ENCODE results near the gene SGIP1. TPM values are rescaled to one million over a fixed set of nuclear protein-coding genes. Genes with fewer than 3 reads are reported as not detected.

Gene SGIP1
- total RNA-seq, 2 donors from 2014 or later, result 1.2 to 3.1 TPM

DNA sequence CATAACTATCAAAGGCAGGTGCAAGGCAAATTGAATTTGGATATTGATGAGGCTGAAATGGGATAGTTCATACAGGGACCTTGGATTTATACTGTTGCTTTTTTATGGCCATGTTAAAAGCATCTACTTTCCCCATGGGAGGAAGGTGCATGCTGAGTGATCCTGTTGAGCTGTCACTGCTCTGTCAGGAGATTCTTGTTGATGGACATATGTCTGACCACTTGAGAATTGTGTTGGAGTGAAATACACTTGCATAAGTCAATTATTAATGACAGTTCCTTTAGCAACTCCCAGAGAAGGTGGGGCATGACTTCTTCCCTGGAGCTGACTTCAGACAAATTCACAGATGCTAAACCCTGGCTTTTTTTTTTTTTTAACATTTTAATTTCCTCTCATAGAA lies 159.9 kb downstream of the SGIP1 start:
- TF ChIP-seq CTCF (IDR thresholded peaks at IDR 0.05), result no peak
- Histone ChIP-seq H3K4me3 (no peak overlapping the region), H3K9me3 (no peaks in the 10 kb centered on the region), H3K27me3 (no peaks in the 10 kb centered on the region), H3K9ac (ENCODE audit: low read depth in 2 of 2, low read length in 2 of 2) (no peak overlapping the region), H3K4me1 (no peaks in the 10 kb centered on the region), H3K27ac (no peak overlapping the region), H3K36me3 (no peaks in the 10 kb centered on the region)
- no peak for DNase-seq
- intact Hi-C loops (cut with DNase I), result no loop called here

DNA sequence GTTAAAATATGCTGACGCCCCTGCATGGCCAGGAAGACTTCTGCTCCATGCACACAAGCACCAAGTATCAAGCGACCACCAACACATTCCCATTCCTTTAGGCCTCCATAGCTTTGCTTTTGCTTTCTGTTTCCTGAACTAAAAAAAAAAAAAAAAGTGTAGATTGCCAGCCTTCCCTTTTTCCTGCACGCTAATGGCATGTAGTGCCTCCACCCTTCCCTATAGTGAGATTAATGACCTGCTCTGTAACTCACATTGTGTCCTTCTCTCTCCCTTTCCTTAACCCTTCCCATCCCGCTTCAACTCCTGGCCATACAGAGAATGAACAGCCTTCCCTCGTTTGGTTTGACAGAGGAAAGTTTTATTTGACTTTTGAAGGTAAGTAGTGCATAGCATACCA lies 161.2 kb downstream of the SGIP1 start:
- no peaks in the 10 kb centered on the region for H3K27me3 ChIP-seq
- no peaks in the 10 kb centered on the region for H3K36me3 ChIP-seq
- no peak for TF ChIP-seq CTCF (IDR thresholded peaks at IDR 0.05)
- H3K4me3 ChIP-seq, result no peak overlapping the region
- no peak overlapping the region for H3K9ac ChIP-seq (ENCODE audit: low read depth in 2 of 2, low read length in 2 of 2)
- no peaks in the 10 kb centered on the region for H3K4me1 ChIP-seq
- DNase-seq, result no peak
- intact Hi-C loops (cut with DNase I), result no loop called here
- H3K27ac ChIP-seq, result no peak overlapping the region
- no peaks in the 10 kb centered on the region for H3K9me3 ChIP-seq

DNA sequence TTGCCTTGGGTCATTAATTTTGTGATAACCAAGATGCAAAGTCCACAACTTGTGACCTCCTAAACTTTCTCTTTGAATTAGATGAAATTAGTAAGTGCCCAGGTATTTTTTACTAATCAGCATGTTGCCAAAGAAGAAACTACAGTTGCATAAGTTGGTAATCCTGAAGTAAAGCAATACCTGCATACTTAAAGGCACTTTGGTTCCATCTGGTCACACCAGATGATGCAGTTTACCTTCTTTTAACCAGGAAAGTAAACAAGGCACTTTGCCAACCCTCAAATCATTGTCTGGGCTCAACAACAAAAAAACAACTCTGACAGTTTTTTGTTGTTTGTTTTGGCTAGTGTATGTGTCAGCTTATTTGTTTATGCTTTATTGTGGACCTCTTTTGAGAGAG lies 162.8 kb downstream of the SGIP1 start:
- Histone ChIP-seq H3K4me3 (no peak overlapping the region), H3K9ac (ENCODE audit: low read depth in 2 of 2, low read length in 2 of 2) (no peak overlapping the region), H3K36me3 (no peaks in the 10 kb centered on the region), H3K9me3 (no peaks in the 10 kb centered on the region), H3K27me3 (no peaks in the 10 kb centered on the region), H3K27ac (no peak overlapping the region), H3K4me1 (no peaks in the 10 kb centered on the region)
- intact Hi-C loops (cut with DNase I), result no loop called here
- no peak for TF ChIP-seq CTCF (IDR thresholded peaks at IDR 0.05)
- DNase-seq, result no peak

DNA sequence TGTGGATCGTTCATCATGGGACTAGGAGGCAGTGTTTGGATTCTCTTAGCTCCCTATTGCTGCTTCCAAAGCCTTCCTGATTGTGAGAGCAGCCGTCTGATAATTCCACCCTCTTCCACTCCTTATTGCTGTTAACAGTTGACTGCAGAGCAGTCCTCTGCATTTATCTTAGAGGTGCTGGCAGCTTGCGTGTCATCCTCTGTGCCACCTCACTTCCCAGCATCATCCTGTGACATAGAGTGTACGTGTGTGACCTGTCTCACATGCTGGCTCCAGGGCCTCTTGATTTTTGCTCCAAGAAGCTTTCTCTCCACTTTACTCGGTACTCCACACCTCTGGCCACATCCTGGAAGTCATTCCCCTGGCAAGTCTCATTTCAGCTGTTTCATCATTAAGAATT lies 165.3 kb downstream of the SGIP1 start:
- TF ChIP-seq CTCF (IDR thresholded peaks at IDR 0.05), result no peak
- DNase-seq, result no peak
- Histone ChIP-seq H3K4me3 (no peak overlapping the region), H3K27ac (no peak overlapping the region), H3K36me3 (no peaks in the 10 kb centered on the region), H3K9ac (ENCODE audit: low read depth in 2 of 2, low read length in 2 of 2) (no peak overlapping the region), H3K4me1 (no peaks in the 10 kb centered on the region), H3K27me3 (no peaks in the 10 kb centered on the region), H3K9me3 (no peaks in the 10 kb centered on the region)
- intact Hi-C loops (cut with DNase I), result no loop called here

- H3K36me3 ChIP-seq, result no peaks in the 10 kb centered on the region
- H3K27ac ChIP-seq, result no peak overlapping the region
- no peak for TF ChIP-seq CTCF (IDR thresholded peaks at IDR 0.05)
- no peaks in the 10 kb centered on the region for H3K4me1 ChIP-seq
- H3K27me3 ChIP-seq, result no peaks in the 10 kb centered on the region
- DNase-seq, result no peak
- no peak overlapping the region for H3K4me3 ChIP-seq
- H3K9me3 ChIP-seq, result no peaks in the 10 kb centered on the region
- no peak overlapping the region for H3K9ac ChIP-seq (ENCODE audit: low read depth in 2 of 2, low read length in 2 of 2)
- intact Hi-C loops (cut with DNase I), result no loop called here
Measured at GRCh38 chr1:66704177-66704875, 170.4 kb downstream of the SGIP1 start.

All from colonic mucosa (tissue), 4 donors.